Measurements from ENCODE around the gene ABHD5.
A peak's percentile ranks its signal among the peaks of the same experiment; 100 is the strongest.

The ABHD5 gene

GRCh38 chr3:43684944-43685343 is 5.8 kb upstream of the ABHD5 start:
- Histone ChIP-seq H3K9me3 (ENCODE audit: low read depth, low read length) (no peaks in the 10 kb centered on the region), H3K27ac (no peak overlapping the region), H3K4me3 (no peak overlapping the region), H3K9ac (ENCODE audit: insufficient read length) (no peak overlapping the region), H3K36me3 (ENCODE audit: insufficient read depth, low read length) (no peaks in the 10 kb centered on the region)
- DNase-seq (ENCODE audit: low read depth, low spot score), result no peak
- no peak for TF ChIP-seq POLR2AphosphoS5 (IDR thresholded peaks at IDR 0.05; ENCODE audit: borderline replicate concordance, low read depth, low read length)
- TF ChIP-seq FOXP2 (optimal IDR thresholded peaks at IDR 0.05; ENCODE audit: control extremely low read depth, extremely low read length, insufficient read depth), result no peak
- TF ChIP-seq EZH2 (IDR thresholded peaks at IDR 0.05), result no peak

GRCh38 chr3:43685921-43686320 is 4.8 kb upstream of the ABHD5 start:
- no peak for TF ChIP-seq EZH2 (IDR thresholded peaks at IDR 0.05)
- TF ChIP-seq FOXP2 (optimal IDR thresholded peaks at IDR 0.05; ENCODE audit: control extremely low read depth, extremely low read length, insufficient read depth), result no peak
- TF ChIP-seq POLR2AphosphoS5 (IDR thresholded peaks at IDR 0.05; ENCODE audit: borderline replicate concordance, low read depth, low read length), result no peak
- no peaks in the 10 kb centered on the region for H3K36me3 ChIP-seq (ENCODE audit: insufficient read depth, low read length)
- no peak overlapping the region for H3K9ac ChIP-seq (ENCODE audit: insufficient read length)

GRCh38 chr3:43686333-43686699 is 4.4 kb upstream of the ABHD5 start:
- no peak overlapping the region for H3K4me3 ChIP-seq
- no peak for TF ChIP-seq EZH2 (IDR thresholded peaks at IDR 0.05)
- no peak for TF ChIP-seq POLR2AphosphoS5 (IDR thresholded peaks at IDR 0.05; ENCODE audit: borderline replicate concordance, low read depth, low read length)
- no peak for TF ChIP-seq FOXP2 (optimal IDR thresholded peaks at IDR 0.05; ENCODE audit: control extremely low read depth, extremely low read length, insufficient read depth)
- DNase-seq (ENCODE audit: low read depth, low spot score), result no peak
- no peak overlapping the region for H3K9ac ChIP-seq (ENCODE audit: insufficient read length)
- H3K9me3 ChIP-seq (ENCODE audit: low read depth, low read length), result no peaks in the 10 kb centered on the region
- H3K27ac ChIP-seq, result no peak overlapping the region
- no peaks in the 10 kb centered on the region for H3K36me3 ChIP-seq (ENCODE audit: insufficient read depth, low read length)

More at GRCh38 chr3:43685921-43686320, 4.8 kb upstream of the ABHD5 start:
- H3K27ac ChIP-seq, result no peak overlapping the region
- no peak overlapping the region for H3K4me3 ChIP-seq
- no peak for DNase-seq (ENCODE audit: low read depth, low spot score)
- H3K9me3 ChIP-seq (ENCODE audit: low read depth, low read length), result no peaks in the 10 kb centered on the region

GRCh38 chr3:43686700-43687498 is 3.8 kb upstream of the ABHD5 start:
- H3K4me3 ChIP-seq, result no peak overlapping the region
- H3K9ac ChIP-seq (ENCODE audit: insufficient read length), result no peak overlapping the region
- no peaks in the 10 kb centered on the region for H3K9me3 ChIP-seq (ENCODE audit: low read depth, low read length)
- no peaks in the 10 kb centered on the region for H3K36me3 ChIP-seq (ENCODE audit: insufficient read depth, low read length)
- DNase-seq (ENCODE audit: low read depth, low spot score), result no peak
- TF ChIP-seq FOXP2 (optimal IDR thresholded peaks at IDR 0.05; ENCODE audit: control extremely low read depth, extremely low read length, insufficient read depth) (no peak), EZH2 (IDR thresholded peaks at IDR 0.05) (no peak), POLR2AphosphoS5 (IDR thresholded peaks at IDR 0.05; ENCODE audit: borderline replicate concordance, low read depth, low read length) (no peak)
- no peak overlapping the region for H3K27ac ChIP-seq

- no peak overlapping the region for H3K4me3 ChIP-seq
- DNase-seq (ENCODE audit: low read depth, low spot score), result no peak
- H3K9me3 ChIP-seq (ENCODE audit: low read depth, low read length), result no peaks in the 10 kb centered on the region
- no peak for TF ChIP-seq EZH2 (IDR thresholded peaks at IDR 0.05)
- no peak for TF ChIP-seq POLR2AphosphoS5 (IDR thresholded peaks at IDR 0.05; ENCODE audit: borderline replicate concordance, low read depth, low read length)
- TF ChIP-seq FOXP2 (optimal IDR thresholded peaks at IDR 0.05; ENCODE audit: control extremely low read depth, extremely low read length, insufficient read depth), result no peak
- H3K36me3 ChIP-seq (ENCODE audit: insufficient read depth, low read length), result no peaks in the 10 kb centered on the region
- no peak overlapping the region for H3K27ac ChIP-seq
- no peak overlapping the region for H3K9ac ChIP-seq (ENCODE audit: insufficient read length)
These were observed 3.3 kb upstream of the ABHD5 start for GRCh38 chr3:43687499-43687811.

- no peak for DNase-seq (ENCODE audit: low read depth, low spot score)
- Histone ChIP-seq H3K9ac (ENCODE audit: insufficient read length) (no peak overlapping the region), H3K27ac (no peak overlapping the region), H3K9me3 (ENCODE audit: low read depth, low read length) (no peaks in the 10 kb centered on the region), H3K4me3 (no peak overlapping the region), H3K36me3 (ENCODE audit: insufficient read depth, low read length) (no peaks in the 10 kb centered on the region)
- no peak for TF ChIP-seq EZH2 (IDR thresholded peaks at IDR 0.05)
- no peak for TF ChIP-seq FOXP2 (optimal IDR thresholded peaks at IDR 0.05; ENCODE audit: control extremely low read depth, extremely low read length, insufficient read depth)
- TF ChIP-seq POLR2AphosphoS5 (IDR thresholded peaks at IDR 0.05; ENCODE audit: borderline replicate concordance, low read depth, low read length), result no peak
These were observed 2.5 kb upstream of the ABHD5 start for GRCh38 chr3:43688245-43688650.

- Histone ChIP-seq H3K36me3 (ENCODE audit: insufficient read depth, low read length) (no peaks in the 10 kb centered on the region), H3K9ac (ENCODE audit: insufficient read length) (no peak overlapping the region), H3K4me3 (no peak overlapping the region), H3K9me3 (ENCODE audit: low read depth, low read length) (no peaks in the 10 kb centered on the region), H3K27ac (no peak overlapping the region)
- no peak for DNase-seq (ENCODE audit: low read depth, low spot score)
- no peak for TF ChIP-seq POLR2AphosphoS5 (IDR thresholded peaks at IDR 0.05; ENCODE audit: borderline replicate concordance, low read depth, low read length)
- no peak for TF ChIP-seq EZH2 (IDR thresholded peaks at IDR 0.05)
- TF ChIP-seq FOXP2 (optimal IDR thresholded peaks at IDR 0.05; ENCODE audit: control extremely low read depth, extremely low read length, insufficient read depth), result no peak
These were observed 1.6 kb upstream of the ABHD5 start for GRCh38 chr3:43689166-43689565.

GRCh38 chr3:43689766-43690399 is 855 bp upstream of the ABHD5 start:
- Histone ChIP-seq H3K9ac (ENCODE audit: insufficient read length) (no peak overlapping the region), H3K36me3 (ENCODE audit: insufficient read depth, low read length) (no peaks in the 10 kb centered on the region)
- no peak for DNase-seq (ENCODE audit: low read depth, low spot score)

More at GRCh38 chr3:43689766-43690399, 855 bp upstream of the ABHD5 start:
- TF ChIP-seq POLR2AphosphoS5 (IDR thresholded peaks at IDR 0.05; ENCODE audit: borderline replicate concordance, low read depth, low read length), result no peak
- TF ChIP-seq EZH2 (IDR thresholded peaks at IDR 0.05), result no peak
- no peak for TF ChIP-seq FOXP2 (optimal IDR thresholded peaks at IDR 0.05; ENCODE audit: control extremely low read depth, extremely low read length, insufficient read depth)
- Histone ChIP-seq H3K9me3 (ENCODE audit: low read depth, low read length) (no peaks in the 10 kb centered on the region), H3K27ac (no peak overlapping the region), H3K4me3 (peak overlapping the region; percentile 80)

All from SK-N-MC (cell line).